ENCODE measurements around the gene CATSPERD.

CATSPERD gene

GRCh38 chr19:5804516-5805461 is 84.4 kb downstream of the CATSPERD start, which contains the start of gene NRTN:
TSS of gene NRTN (plus strand) at chr19:5805067. CDS start at chr19:5824166, 19,099 bp downstream.
- no peak for DNase-seq (ENCODE audit: low read depth)

- DNase-seq (ENCODE audit: low read depth), result no peak
Observed at GRCh38 chr19:5805462-5806132, 85.2 kb downstream of the CATSPERD start.

- DNase-seq (ENCODE audit: low read depth), result no peak
Observed at GRCh38 chr19:5806133-5806489, 85.7 kb downstream of the CATSPERD start.

GRCh38 chr19:5806905-5807304 is 86.5 kb downstream of the CATSPERD start:
- no peak for DNase-seq (ENCODE audit: low read depth)

- no peak for DNase-seq (ENCODE audit: low read depth)
Observed at GRCh38 chr19:5808120-5808816, 87.8 kb downstream of the CATSPERD start.

GRCh38 chr19:5809053-5809452 is 88.6 kb downstream of the CATSPERD start:
- DNase-seq (ENCODE audit: low read depth), result no peak

GRCh38 chr19:5809469-5809868 is 89.0 kb downstream of the CATSPERD start:
- DNase-seq (ENCODE audit: low read depth), result no peak

- no peak for DNase-seq (ENCODE audit: low read depth)
Observed at GRCh38 chr19:5811117-5811516, 90.7 kb downstream of the CATSPERD start.

- no peak for DNase-seq (ENCODE audit: low read depth)
Observed at GRCh38 chr19:5814123-5814851, 93.8 kb downstream of the CATSPERD start.

- no peak for DNase-seq (ENCODE audit: low read depth)
Observed at GRCh38 chr19:5814852-5815246, 94.4 kb downstream of the CATSPERD start.

- no peak for DNase-seq (ENCODE audit: low read depth)
Observed at GRCh38 chr19:5817218-5817617, 96.8 kb downstream of the CATSPERD start.

GRCh38 chr19:5818594-5818993 is 98.2 kb downstream of the CATSPERD start:
- no peak for DNase-seq (ENCODE audit: low read depth)

GRCh38 chr19:5820785-5821184 is 100.3 kb downstream of the CATSPERD start:
- no peak for DNase-seq (ENCODE audit: low read depth)

GRCh38 chr19:5821521-5822180 is 101.2 kb downstream of the CATSPERD start:
- DNase-seq (ENCODE audit: low read depth), result no peak

GRCh38 chr19:5822181-5822844 is 101.9 kb downstream of the CATSPERD start:
- DNase-seq (ENCODE audit: low read depth), result no peak

GRCh38 chr19:5823579-5824281 is 103.3 kb downstream of the CATSPERD start:
- no peak for DNase-seq (ENCODE audit: low read depth)

- no peak for DNase-seq (ENCODE audit: low read depth)
Observed at GRCh38 chr19:5824751-5825150, 104.3 kb downstream of the CATSPERD start.

GRCh38 chr19:5825178-5825577 is 104.7 kb downstream of the CATSPERD start:
- no peak for DNase-seq (ENCODE audit: low read depth)

GRCh38 chr19:5826531-5827341 is 106.3 kb downstream of the CATSPERD start:
- no peak for DNase-seq (ENCODE audit: low read depth)
